ENCODE measurements around the gene CELA2A.

GRCh38 chr1:15468145-15468544 lies 11.6 kb downstream of the CELA2A start:
- TF ChIP-seq EZH2 (IDR thresholded peaks at IDR 0.05; ENCODE audit: borderline replicate concordance, control insufficient read depth, low read depth, low read length) (no peak), CTCF (IDR thresholded peaks at IDR 0.05 in 2 of 3, conservative IDR thresholded peaks at IDR 0.05 in 1 of 3; ENCODE audit: control insufficient read depth in 2 of 3, extremely low read depth in 1 of 3, insufficient read depth in 1 of 3, low read depth in 3 of 3, low read length in 3 of 3) (no peak), JUND (IDR thresholded peaks at IDR 0.05; ENCODE audit: low read depth, low read length) (no peak), ZNF274 (IDR thresholded peaks at IDR 0.05; ENCODE audit: insufficient read depth, insufficient read length) (no peak), ZBTB40 (IDR thresholded peaks at IDR 0.05; ENCODE audit: borderline replicate concordance) (no peak), KDM1A (IDR thresholded peaks at IDR 0.05; ENCODE audit: borderline replicate concordance) (no peak), RFX5 (IDR thresholded peaks at IDR 0.05; ENCODE audit: low read depth, low read length) (no peak), RELA (IDR thresholded peaks at IDR 0.05; ENCODE audit: borderline replicate concordance, partially characterized antibody) (no peak), RAD51 (IDR thresholded peaks at IDR 0.05) (no peak)
